Astrocyte of the spinal cord (primary cell): ENCODE measurements around the gene RBM26.
A peak's percentile ranks its signal among the peaks of the same experiment; 100 is the strongest.

ENCODE experiments used
- DNase-seq: peaks from one replicate; pipeline ENCODE4 v3.0.0; 2011; ENCODE audit warnings: low read depth, low spot score
- H3K4me3 ChIP-seq: 2 replicates; pipeline ENCODE4 v1.5.1; 2011; ENCODE audit warnings: low read depth, mild to moderate bottlenecking, low read length, moderate library complexity
- in situ Hi-C: cut with HindIII; loops from 2 replicates; pipeline ENCODE4 v1.10.0; 2017; ENCODE audit warnings: low sequenced_read_pairs
- TF ChIP-seq, protein P1 (sequence below): IDR thresholded peaks from 2 replicates; pipeline ENCODE4 v1.5.1; 2012; ENCODE audit warnings: low read depth, mild to moderate bottlenecking, low read length, inconsistent platforms

RBM26 gene

DNA sequence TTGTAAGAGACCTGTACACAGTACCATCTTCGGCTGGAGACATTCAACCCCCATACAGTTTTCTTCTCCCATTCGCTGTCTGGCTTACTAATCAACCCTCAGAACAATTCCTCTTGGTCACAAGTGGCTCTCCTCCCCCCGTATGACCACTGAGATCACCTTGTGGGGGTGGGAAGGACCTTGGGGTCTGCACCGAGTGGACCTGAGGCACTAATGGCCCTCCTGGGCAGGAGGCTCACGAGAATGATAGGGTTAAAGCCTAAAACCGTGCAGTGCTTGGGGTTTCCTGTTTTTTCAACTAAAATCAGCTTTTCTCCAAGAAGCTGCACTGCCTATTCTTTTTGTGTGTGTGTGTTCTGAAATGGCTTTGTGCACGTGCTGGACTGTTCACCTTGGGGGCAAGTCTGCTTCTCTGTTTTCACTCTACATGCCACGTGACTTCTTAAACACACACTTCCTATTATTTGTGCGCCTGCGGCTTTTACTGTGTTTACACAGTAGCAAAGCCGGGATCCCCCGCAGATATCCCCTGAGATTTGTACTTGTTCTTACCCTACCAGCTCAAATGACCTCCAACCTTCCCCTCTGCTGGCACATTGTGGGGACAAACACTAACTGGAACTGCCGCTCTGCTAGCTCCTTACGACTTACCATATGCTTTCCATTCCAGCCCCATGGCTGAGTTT lies 12.3 kb downstream of the RBM26 start:
- DNase-seq: no peak
- in situ Hi-C loops: no loop called here

DNA sequence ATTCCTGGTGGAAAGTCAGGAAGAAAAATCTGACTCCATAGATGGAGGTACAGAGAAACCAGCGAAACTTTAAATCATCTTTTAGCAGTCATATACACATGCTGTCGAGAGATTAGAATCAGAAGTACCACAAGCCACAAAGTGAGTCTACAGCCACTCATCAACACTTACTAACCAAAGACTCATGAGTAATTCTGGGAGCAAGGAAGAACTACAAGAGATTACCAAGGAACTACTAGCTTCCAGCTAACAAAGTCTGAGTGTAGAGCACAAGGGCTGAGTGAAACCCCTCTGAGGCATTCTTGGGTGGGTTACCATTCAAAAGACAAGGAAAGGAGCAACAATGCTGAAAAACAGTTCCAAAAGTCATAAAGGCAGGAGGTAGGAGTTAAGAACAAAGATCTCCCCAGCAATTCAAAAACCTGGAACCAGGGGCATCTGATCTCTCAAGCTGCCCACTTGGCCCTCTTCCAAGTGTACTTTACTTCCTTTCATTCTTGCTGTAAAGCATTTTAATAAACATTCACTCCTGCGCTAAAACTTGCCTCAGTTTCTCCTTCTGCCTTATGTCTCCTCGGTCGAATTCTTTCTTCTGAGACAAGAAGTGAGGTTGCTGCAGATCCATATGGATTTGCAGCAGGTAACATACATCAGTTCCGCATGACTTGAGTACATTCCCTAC lies 13.0 kb downstream of the RBM26 start:
- DNase-seq: peak; percentile 53
- H3K4me3 ChIP-seq: no peak overlapping the region
- TF ChIP-seq, protein P1, sequence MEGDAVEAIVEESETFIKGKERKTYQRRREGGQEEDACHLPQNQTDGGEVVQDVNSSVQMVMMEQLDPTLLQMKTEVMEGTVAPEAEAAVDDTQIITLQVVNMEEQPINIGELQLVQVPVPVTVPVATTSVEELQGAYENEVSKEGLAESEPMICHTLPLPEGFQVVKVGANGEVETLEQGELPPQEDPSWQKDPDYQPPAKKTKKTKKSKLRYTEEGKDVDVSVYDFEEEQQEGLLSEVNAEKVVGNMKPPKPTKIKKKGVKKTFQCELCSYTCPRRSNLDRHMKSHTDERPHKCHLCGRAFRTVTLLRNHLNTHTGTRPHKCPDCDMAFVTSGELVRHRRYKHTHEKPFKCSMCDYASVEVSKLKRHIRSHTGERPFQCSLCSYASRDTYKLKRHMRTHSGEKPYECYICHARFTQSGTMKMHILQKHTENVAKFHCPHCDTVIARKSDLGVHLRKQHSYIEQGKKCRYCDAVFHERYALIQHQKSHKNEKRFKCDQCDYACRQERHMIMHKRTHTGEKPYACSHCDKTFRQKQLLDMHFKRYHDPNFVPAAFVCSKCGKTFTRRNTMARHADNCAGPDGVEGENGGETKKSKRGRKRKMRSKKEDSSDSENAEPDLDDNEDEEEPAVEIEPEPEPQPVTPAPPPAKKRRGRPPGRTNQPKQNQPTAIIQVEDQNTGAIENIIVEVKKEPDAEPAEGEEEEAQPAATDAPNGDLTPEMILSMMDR: no peak
- in situ Hi-C loops: no loop called here

More for the DNA sequence above, 12.3 kb downstream of the RBM26 start:
- TF ChIP-seq, protein P1: no peak
- H3K4me3 ChIP-seq: no peak overlapping the region

DNA sequence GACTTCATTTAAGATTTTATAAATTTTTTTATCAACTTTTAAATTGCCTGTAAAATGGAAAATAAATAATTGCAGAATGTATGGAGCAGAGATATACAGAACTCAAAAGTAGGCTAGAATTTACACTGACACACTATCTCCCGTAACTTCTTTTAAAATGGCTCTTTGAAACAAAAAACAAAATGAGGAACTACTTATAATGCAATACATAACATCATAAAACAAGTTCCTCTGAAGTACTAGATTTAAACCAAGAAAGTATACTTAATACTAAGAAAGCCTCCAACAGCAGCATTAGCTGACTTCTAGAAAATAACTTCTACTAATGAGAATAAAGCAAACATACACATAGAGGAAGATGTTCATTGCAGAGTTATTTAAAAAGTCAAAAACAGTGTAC lies 17.0 kb downstream of the RBM26 start:
- no peak for DNase-seq
- TF ChIP-seq, protein P1: no peak

DNA sequence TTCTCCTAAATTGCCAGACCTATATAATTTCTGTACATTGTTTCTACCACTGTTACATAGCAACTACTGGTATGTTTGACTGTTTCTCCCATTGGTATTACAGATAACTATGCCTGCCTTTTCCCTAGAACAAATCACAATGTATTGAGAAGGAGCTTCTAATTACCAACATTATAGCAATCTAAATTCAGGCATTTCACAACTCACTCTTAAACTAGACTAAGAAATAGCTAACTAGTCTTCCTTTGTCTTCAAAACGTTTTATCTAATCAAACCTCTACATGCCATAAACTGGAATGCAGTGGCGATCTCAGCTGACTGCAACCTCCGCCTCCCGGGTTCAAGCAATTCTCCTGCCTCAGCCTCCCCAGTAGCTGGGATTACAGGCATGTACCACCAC lies 18.2 kb downstream of the RBM26 start:
- TF ChIP-seq, protein P1: no peak
- no peak for DNase-seq
- in situ Hi-C loops: no loop called here
- no peak overlapping the region for H3K4me3 ChIP-seq

More for the DNA sequence above, 17.0 kb downstream of the RBM26 start:
- no peak overlapping the region for H3K4me3 ChIP-seq
- in situ Hi-C loops: no loop called here

DNA sequence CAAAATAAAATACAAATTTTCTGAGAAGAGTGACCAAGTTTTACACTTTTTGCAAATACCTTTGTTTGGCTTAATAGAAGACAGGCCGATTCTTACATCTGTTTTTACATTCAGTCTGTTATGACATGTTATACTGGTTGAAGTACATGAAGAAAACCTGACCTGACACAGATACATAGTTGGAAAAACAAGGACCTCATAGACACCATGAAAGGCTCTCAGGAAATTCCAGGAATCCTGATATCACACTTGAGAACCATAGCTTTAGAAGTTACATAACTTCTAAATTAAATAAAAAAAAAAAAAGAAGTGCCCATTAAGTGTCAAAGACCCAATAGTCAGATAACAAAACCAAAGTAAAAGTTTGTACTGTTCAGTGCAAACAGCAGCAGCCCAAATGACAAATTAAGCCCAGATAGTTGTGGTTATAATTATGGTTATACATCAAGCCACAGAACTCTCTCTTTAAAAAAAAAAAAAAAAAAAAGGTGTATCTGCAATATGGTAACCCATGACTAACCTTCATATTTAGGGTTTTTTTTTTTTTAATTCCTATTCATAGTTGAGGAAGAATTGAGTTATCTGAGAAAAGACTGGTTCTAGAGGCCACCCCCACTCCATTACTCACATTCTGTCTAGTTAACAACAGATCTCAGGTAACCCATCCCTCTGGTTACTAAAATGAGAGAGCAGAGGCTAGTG lies 19.8 kb downstream of the RBM26 start:
- H3K4me3 ChIP-seq: no peak overlapping the region
- in situ Hi-C loops: no loop called here
- no peak for DNase-seq
- TF ChIP-seq, protein P1: no peak

DNA sequence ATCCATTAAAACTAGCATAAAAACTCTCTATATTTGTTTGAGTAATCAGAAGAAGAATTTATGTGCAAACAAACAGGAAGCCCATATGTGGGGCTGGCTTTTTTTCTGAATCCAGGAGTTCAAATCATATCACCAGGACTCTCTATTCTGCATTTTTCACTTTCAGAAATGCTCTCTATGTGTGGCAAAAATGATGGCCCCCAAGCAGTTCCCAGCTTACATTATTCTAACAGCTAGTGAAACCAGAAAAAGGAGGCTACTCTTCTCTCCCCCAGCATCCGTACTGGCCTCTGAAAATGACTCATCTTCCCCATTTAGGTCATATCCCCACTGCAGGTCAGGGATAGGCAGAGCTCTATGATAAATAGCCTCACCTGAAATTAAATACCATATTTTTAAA lies 20.4 kb downstream of the RBM26 start:
- in situ Hi-C loops: no loop called here
- TF ChIP-seq, protein P1: no peak
- H3K4me3 ChIP-seq: no peak overlapping the region
- no peak for DNase-seq
